H54 (cell line): ENCODE results near the gene SIT1.
"Not testable (repeated sequence)": the region's sequence is repeated elsewhere in the genome, so short reads cannot be mapped to it uniquely, and the experiment has no call there.

Experiments used
- DNase-seq: peaks from one replicate; pipeline ENCODE4 v3.0.0; 2011; ENCODE audit warnings: low spot score, mixed read lengths; ENCODE audit not compliant: insufficient read length
- FAIRE-seq: peaks from 3 replicates; lab custom pipeline; 2011; peaks lifted over from hg19 to GRCh38; lab: Jason Lieb, UNC
- POLR2A ChIP-seq: IDR thresholded peaks from 2 replicates; pipeline ENCODE4 v1.6.1; 2011; ENCODE audit warnings: low read depth, mild to moderate bottlenecking, low read length

SIT1 gene

GRCh38 chr9:35619800-35620158, 31.0 kb downstream of the SIT1 start:
- TF ChIP-seq POLR2A: no peak
- FAIRE-seq (no peak), DNase-seq (no peak)

- FAIRE-seq: no peak
- TF ChIP-seq POLR2A: no peak
- DNase-seq: no peak
Measured at GRCh38 chr9:35618854-35619799, 31.6 kb downstream of the SIT1 start.

- no peak for TF ChIP-seq POLR2A
- DNase-seq: no peak
- no peak for FAIRE-seq
Measured at GRCh38 chr9:35618325-35618727, 32.4 kb downstream of the SIT1 start, which contains the start of gene CD72. CD72 (minus strand) TSS chr9:35618413; CDS start chr9:35618303, 110 bp downstream.

GRCh38 chr9:35617548-35617947, 33.2 kb downstream of the SIT1 start:
- no peak for TF ChIP-seq POLR2A
- DNase-seq (no peak), FAIRE-seq (no peak)

GRCh38 chr9:35616681-35617459, 33.9 kb downstream of the SIT1 start:
- FAIRE-seq (no peak), DNase-seq (no peak)
- no peak for TF ChIP-seq POLR2A

GRCh38 chr9:35615981-35616680, 34.6 kb downstream of the SIT1 start:
- DNase-seq (no peak), FAIRE-seq (no peak)

GRCh38 chr9:35612843-35613242, 37.9 kb downstream of the SIT1 start:
- FAIRE-seq: no peak
- DNase-seq: no peak
- TF ChIP-seq POLR2A: no peak

More at GRCh38 chr9:35615981-35616680, 34.6 kb downstream of the SIT1 start:
- no peak for TF ChIP-seq POLR2A

GRCh38 chr9:35612066-35612465, 38.7 kb downstream of the SIT1 start:
- DNase-seq, FAIRE-seq: not testable (repeated sequence)

GRCh38 chr9:35611230-35611797, 39.4 kb downstream of the SIT1 start:
- no peak for DNase-seq
- FAIRE-seq: no peak
- TF ChIP-seq POLR2A: no peak

- TF ChIP-seq POLR2A: no peak
- no peak for FAIRE-seq
- DNase-seq: no peak
Measured at GRCh38 chr9:35609820-35610163, 40.9 kb downstream of the SIT1 start.

- FAIRE-seq: no peak
- TF ChIP-seq POLR2A: no peak
- no peak for DNase-seq
Measured at GRCh38 chr9:35609001-35609819, 41.5 kb downstream of the SIT1 start.

GRCh38 chr9:35608221-35608620, 42.5 kb downstream of the SIT1 start:
- DNase-seq (no peak), FAIRE-seq (no peak)
- TF ChIP-seq POLR2A: no peak

GRCh38 chr9:35606726-35607125, 44.0 kb downstream of the SIT1 start:
- no peak for FAIRE-seq
- DNase-seq: no peak
- no peak for TF ChIP-seq POLR2A
